A172 (cell line): ENCODE results near the gene BID. TPM values are rescaled to one million over a fixed set of nuclear protein-coding genes. Genes with fewer than 3 reads are reported as not detected.
"Not testable (repeated sequence)": the region's sequence is repeated elsewhere in the genome, so short reads cannot be mapped to it uniquely, and the experiment has no call there.

Experiments
- DNase-seq: peaks from one replicate; pipeline ENCODE4 v3.0.0-alpha.2; 2015; ENCODE audit warnings: low spot score
- total RNA-seq: library from RNA; depleted of rRNA; stranded (reverse); fragments of >200 nt; shearing (Covaris generic); gene quantifications from 2 replicates; pipeline ENCODE4 v1.2.3, GENCODE V29; 2014

BID gene
- total RNA-seq, 1 experiment from 2014 or later = 72.4 TPM

DNA sequence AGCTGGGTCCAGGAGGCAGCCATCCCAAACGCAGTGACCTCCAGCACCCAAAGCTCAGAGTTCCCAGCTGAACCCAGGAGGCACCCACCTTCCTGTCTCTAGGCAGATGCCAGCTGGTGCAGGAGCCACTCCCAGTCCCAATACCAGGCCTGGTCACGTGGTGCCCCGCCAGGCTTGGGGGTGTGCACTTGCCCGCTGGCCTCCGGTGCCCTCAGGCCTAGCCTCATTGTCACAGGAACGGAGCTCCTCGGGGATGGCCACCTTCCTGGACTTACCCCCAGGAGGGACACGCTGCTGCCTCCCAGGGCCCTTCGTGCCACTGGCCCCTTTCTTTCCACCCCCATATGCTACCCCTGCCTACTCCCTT is 4.6 kb downstream of the BID start:
- no peak for DNase-seq

DNA sequence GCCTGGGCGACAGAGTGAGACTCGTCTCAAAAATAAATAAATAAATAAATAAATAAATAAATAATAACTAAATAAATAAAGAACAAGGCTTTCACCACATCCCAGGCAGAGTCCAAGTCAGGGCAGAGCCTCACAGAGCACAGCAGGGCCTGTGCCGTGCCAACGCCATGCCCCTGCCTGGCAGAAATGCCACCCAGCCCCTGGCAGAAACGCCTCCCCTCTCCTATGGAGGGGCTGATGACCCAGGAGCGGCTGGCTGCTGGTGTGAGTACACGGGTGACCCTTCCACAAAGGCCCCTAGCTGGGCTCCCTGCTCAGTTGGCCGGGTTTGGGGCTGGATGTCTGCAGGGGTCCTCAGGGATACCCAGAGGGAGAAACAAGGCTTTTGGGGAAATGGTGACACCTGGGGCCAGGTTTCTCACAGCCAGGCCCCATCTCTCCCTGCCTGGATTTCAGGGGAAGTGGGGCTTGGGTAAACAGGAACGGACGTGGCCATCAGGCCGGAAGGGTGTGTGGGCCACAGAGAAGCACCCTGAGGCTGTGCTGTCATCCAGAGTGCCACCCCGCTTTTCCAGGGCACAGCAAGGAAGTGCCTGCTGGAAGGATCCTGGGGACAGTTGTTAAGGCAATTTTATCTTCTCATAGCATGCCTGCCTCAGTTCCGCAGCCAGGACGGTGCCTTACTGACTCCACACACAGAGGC is 5.1 kb downstream of the BID start:
- no peak for DNase-seq

DNA sequence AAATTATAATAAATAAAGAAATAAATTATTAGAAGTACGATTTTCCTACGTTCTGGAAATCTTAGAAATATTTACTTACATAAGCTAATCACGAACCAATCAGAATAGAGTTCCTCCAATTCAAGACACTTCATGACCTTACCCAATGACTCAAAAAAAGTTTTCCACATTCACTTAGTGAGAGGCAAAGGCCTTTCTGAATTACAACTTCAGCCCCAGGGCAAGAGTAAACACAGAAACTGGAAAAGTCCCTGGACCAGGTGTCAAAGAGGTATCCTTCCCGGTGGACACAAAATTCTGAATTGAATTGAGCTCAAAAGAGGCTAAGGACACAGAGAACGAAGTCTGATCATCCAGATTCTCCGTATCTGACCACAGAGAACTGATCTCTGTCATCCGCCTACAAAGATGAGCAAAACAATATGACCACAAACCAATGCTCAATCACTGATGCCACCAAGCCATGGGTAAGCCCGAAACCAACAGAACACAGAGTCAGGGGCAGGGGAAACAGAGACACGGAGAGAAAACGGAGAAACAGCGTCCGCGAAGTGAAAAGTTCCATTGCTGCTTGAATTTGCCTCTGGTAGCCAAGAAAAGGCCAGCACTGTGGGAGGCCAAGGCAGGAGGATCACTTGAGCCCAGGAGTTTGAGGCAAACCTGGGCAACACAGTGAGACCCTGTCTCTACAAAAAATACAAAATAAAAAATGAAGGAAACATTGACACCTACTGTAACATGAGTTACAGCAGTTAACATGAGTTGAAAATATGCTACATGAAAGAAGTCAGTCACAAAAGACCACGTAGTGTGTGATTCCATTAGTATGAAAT is 6.8 kb downstream of the BID start:
- DNase-seq = no peak

DNA sequence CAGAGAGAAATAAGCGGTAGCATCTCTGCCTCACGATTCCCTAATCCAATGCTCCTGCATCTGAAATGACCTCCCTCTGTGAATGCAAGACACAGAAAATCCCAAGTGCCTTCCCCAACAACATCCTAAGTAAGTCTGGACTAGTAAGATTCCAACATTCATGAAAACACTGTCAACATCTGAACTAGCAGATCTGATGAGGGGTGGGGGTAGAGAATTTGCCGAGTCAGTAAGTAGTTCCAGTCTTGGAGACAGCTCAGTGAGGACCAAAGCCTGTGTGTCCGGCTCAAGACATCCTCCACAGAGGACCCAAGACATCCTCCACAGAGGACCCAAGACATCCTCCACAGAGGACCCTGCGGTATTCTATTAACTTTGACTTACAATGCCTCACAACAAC is 9.4 kb downstream of the BID start:
- DNase-seq = not testable (repeated sequence)

GRCh38 chr22:17764036-17764435 is 10.2 kb downstream of the BID start:
- DNase-seq = no peak

- not testable (repeated sequence) for DNase-seq
Measured at GRCh38 chr22:17763442-17763841, 10.8 kb downstream of the BID start.

DNA sequence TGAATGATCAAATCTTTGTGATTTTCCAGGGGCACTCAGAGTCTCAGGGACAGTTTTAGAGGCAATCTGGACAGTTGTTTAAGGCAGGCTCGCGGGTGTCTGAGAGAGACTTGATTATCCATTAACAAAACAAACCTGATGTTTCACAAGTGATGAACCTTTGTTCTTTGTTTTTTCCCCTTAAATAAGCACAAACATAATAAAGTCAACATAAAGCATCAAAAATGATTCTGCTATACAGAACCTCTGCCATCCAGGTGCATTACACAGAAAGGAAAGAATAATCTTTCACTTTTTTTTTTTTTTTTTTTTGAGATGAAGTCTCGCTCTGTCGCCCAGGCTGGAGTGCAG is 13.2 kb downstream of the BID start:
- DNase-seq = no peak

DNA sequence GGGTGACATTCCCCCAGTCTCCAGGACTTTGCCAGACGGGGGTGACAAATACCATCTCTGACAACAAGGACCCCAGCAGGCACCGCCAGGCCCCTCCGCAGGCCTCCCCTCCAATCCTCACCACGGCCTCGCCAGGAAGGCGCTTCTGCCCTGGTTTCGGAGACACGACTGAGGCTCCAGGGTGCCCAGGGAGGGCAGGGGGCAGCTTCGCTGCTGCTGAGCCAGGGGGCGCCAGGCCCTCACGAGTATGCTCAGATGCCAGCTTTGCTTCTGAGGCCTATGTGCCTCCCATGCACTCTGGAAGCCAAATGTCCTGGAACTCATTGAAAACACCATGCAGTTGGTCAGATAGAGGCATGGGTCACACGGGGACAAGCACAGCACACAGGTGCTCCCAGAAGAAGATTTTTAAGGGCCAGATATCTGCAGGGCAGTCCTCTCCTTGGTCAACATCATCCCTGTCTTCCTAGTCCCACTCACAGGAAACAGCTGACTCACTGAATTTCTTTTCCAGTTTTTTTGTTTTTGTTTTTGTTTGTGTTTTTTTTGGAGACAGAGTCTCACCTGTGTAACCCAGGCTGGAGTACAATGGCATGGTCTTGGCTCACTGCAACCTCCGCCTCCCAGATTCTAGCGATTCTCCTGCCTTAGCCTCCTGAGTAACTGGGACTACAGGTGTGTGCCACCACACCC is 19.9 kb downstream of the BID start:
- no peak for DNase-seq

- DNase-seq = peak; percentile 71
Measured at GRCh38 chr22:17753401-17753989, 20.8 kb downstream of the BID start.

- DNase-seq = no peak
Measured at GRCh38 chr22:17751596-17751995, 22.7 kb downstream of the BID start.

DNA sequence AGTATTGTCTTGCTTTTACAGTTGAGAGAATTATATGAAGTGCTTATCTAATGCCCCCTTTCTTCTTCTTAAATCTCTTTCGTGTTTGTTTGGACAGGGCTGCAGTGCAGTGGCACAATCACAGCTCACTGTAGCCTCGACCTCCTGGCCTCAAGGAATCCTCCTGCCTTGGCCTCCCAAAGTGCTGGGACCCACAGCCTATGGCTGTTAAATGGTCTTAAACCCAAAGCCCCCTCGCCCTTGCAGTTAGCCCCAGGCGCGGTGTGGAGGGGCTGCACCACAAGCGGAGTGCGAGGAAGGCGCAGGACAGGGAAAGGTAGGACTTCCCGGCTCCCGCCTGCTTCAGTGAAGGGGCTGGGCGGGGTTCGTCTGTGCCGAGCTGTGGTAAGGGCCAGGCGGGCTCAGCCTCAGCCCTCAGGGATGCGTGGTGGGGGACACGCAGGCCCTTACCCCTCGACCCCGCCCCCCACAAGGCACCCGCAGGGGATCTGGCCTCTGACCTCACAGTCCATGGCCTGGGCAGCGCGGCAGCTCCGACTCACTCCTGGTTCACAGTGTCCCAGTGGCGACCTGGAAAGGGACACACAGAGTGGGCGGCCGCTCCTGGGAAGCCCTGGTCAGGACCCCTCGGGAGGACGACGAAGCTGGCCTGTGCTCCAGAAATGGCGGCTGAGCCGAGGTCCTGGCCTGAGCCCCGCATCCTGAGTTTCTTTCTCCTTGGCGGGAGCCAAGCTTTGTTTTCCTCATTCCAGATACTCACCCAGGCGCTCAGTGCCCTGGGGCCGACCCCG is 24.5 kb downstream of the BID start:
- no peak for DNase-seq

DNA sequence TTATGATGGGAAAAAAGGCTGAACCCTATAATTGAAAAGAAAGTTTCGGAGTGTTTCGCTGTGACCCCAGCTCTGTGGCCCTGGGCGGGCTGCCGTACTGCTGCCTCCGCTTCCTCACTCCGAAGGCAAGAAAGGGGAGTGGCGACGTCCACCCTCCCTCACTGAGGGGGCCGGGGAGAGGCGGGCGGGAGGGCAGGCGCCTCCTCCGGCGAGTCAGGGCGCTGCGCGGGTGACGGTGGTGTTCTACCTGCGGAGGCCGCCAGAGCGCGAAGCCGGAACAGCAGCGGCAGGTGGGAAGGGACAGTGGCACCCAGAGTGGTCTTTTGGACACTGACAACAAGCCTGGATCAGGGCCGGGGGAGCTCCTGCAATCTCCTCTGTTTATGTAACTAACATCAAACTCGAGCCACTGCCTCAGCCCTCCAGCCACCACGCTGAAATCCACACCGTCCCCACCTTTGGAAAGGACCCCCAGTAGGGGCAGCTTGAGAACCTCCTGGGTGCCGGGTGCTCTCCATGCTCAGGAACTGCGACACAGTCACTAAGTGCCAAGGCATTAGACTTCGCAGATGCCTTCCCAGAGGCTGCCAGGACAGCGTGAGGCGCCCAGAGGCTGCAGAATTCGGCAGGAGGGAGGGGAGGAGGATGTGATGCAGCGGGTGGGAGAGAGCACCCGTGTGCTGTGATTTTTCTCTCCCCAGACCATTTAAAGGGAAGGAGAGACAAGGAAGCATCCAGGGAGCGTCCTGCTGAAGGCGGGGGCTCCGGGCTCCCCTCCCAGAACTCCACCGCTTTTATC is 25.5 kb downstream of the BID start:
- DNase-seq = no peak

GRCh38 chr22:17746916-17747315 is 27.4 kb downstream of the BID start:
- no peak for DNase-seq

- DNase-seq = no peak
Measured at GRCh38 chr22:17744430-17744829, 29.8 kb downstream of the BID start.

GRCh38 chr22:17743661-17744411 is 30.4 kb downstream of the BID start:
- DNase-seq = no peak

- DNase-seq = peak; percentile 42
Measured at GRCh38 chr22:17742527-17742902, 31.8 kb downstream of the BID start.

DNA sequence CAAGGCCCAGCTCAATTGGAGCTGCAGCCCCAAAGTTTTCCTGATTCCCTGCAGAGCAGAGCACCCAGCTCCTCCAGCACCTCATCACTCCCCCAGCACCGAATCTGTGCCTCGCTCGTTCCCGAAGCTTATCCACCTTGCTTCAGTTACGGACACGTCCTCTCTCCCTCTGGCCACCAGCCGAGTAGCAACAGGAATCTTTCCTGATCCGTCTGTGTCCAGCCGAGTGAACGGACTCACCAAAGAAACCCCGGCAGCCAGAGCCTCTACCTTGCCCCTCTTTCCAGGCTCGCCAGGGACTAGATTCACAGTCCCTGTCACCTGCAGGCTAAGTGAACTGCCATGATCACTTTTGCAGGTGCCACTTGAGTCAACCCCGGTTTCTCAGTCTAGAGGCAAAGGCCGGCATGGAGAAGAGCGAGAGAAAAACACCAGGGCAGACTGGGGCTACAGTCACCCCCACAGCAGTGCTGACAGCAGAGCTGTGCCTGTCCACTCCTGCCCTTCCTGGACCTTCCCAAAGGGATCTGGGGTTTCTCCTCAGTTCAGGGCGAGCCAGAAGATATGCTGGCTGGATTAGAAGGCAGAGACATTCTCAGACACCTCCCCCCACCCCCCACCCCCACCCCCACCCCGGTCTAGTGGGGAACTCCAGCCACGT is 32.3 kb downstream of the BID start:
- DNase-seq = no peak

GRCh38 chr22:17739196-17739975 is 34.9 kb downstream of the BID start:
- DNase-seq = no peak
